ENCODE data around the gene OR52W1. TPM values are rescaled to one million over a fixed set of nuclear protein-coding genes. Genes with fewer than 3 reads are reported as not detected.

OR52W1 gene
- total RNA-seq, result not detected

- DNase-seq, result no peak
- Mint-ChIP-seq H3K4me1 (ENCODE audit: low read depth) (peaks cover 72% of the 10 kb centered on the region), H3K4me3 (no peak within 1 kb of the TSS), H3K9me3 (peaks cover 0 to 2% of the 10 kb centered on the region in 2 donors), H3K27ac (no peak within 1 kb of the TSS), H3K36me3 (ENCODE audit: insufficient read depth in 2 of 2) (peaks cover 1 to 2% of the 10 kb centered on the region in 2 donors), H3K27me3 (ENCODE audit: low read depth) (peaks cover 7% of the 10 kb centered on the region)
- no peak for ATAC-seq (replicated peaks in 1 of 2)
Observed at GRCh38 chr11:6199174-6199810, at the start of gene OR52W1. TSS of gene OR52W1 (plus strand) at chr11:6199224. CDS start at chr11:6199224, 0 bp downstream.

DNA sequence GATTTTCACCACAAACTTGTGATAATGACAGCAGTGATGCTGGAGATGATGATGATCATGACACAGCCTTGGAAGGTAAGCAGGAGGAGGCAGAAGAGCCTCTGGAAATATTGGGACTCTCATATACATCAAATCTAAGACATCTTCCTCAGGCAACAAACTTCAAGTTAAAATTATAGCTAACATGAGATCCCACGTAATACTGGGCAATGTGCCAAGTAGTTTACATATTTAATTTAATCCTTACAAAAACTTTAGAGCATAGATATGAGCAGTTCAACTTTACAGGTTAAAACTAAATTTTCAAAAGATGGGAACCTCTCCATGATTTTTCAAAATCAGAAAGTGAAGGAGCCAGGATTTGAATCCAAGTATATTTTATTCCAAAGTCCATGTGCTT lies 47.9 kb upstream of the OR52W1 start:
- Mint-ChIP-seq H3K27ac (no peak overlapping the region), H3K9me3 (peaks cover 0 to 4% of the 10 kb centered on the region in 2 donors), H3K4me1 (ENCODE audit: low read depth) (no peaks in the 10 kb centered on the region), H3K4me3 (no peak overlapping the region), H3K36me3 (ENCODE audit: insufficient read depth in 2 of 2) (peaks cover 0 to 1% of the 10 kb centered on the region in 2 donors), H3K27me3 (ENCODE audit: low read depth) (no peaks in the 10 kb centered on the region)
- ATAC-seq (replicated peaks in 1 of 2), result no peak
- no peak for DNase-seq

DNA sequence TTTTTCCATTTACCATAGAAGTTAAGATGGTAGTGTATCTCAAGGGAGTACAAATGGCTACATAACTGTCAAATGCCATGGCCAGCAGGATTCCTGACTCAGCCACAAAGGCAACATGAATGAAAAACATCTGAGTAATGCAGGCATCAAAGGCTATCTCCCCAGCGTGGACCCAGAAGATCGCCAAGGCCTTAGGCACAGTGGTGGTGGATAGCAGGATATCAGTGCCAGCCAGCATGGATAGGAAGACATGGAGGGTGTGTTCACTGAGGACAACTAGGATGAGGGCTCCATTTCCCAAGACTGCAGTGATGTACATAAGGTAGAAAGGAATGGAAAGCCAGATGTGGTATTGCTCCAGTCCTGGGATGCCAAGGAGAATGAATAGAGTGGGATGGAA lies 46.9 kb upstream of the OR52W1 start:
- H3K9me3 Mint-ChIP-seq, result peaks cover 0 to 4% of the 10 kb centered on the region in 2 donors
- DNase-seq (no peak), ATAC-seq (replicated peaks in 1 of 2) (no peak)
- peaks cover 0 to 1% of the 10 kb centered on the region in 2 donors for H3K36me3 Mint-ChIP-seq (ENCODE audit: insufficient read depth in 2 of 2)
- H3K27me3 Mint-ChIP-seq (ENCODE audit: low read depth), result no peaks in the 10 kb centered on the region
- no peak overlapping the region for H3K27ac Mint-ChIP-seq
- H3K4me1 Mint-ChIP-seq (ENCODE audit: low read depth), result no peaks in the 10 kb centered on the region
- no peak overlapping the region for H3K4me3 Mint-ChIP-seq

DNA sequence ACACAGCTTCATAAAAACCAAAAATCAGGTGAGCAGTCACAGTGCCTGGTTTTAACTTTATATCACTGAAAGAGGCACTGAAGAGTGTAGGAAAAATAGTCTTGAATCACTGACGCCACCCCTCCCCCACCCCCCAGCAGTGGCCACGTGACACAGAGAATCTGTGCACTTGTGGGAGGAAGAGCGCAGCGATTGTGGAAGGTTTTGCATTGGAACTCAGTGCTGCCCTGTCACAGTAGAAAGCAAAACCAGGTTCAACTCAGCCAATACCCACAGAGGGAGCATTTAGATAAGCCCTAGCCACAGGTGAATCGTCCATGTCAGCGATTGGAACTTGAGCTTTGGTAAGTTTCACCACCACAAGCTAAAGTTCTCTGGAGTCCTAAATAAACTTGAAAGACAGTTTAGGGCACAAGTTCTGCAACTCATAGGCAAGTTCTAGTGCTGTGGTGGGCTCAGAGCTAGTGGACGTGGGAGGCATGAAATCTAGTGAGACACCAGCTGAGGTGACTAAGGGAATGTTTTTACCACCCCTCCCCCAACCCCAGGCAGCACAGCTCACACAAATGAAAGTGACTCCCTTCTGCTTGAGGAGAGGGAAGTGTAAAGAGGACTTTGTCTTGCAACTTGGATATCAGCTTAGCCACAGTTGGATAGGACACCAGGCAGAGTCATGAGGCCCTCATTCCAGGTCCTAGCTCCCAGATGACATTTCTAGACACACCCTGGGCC lies 42.2 kb upstream of the OR52W1 start:
- Mint-ChIP-seq H3K9me3 (no peaks in the 10 kb centered on the region), H3K36me3 (ENCODE audit: insufficient read depth in 2 of 2) (no peaks in the 10 kb centered on the region), H3K4me1 (ENCODE audit: low read depth) (no peaks in the 10 kb centered on the region), H3K27me3 (ENCODE audit: low read depth) (peaks cover 5% of the 10 kb centered on the region), H3K27ac (no peak overlapping the region), H3K4me3 (no peak overlapping the region)
- DNase-seq, result no peak
- peak in 1 of 2 donors; percentile 21 for ATAC-seq (replicated peaks in 1 of 2)

DNA sequence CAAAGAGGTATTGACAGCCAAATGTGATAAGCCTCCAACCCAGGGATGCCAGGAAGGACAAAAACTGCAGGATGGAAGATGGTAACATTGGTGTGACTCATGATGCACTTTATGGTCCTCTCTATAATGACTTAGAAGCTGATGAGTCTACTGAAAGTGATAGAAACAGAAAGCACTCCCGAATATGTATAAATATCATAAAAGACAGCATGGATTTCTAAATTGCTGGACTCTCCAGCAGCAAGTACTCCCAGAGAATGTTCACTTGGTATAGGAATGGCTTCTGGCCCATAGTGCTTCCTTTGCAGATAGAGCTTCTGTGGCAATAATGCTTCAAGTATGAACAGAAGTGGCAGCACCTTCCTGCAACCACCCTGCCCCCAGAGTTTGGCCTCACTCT lies 28.8 kb upstream of the OR52W1 start, which contains the start of gene OR52B2:
Gene OR52B2 (minus strand): TSS at position 101 of the 400 bp plus-strand sequence. CDS start 0 bp downstream, at position 101.
- no peaks in the 10 kb centered on the region for H3K36me3 Mint-ChIP-seq (ENCODE audit: insufficient read depth in 2 of 2)
- no peak within 1 kb of the TSS for H3K27ac Mint-ChIP-seq
- H3K27me3 Mint-ChIP-seq (ENCODE audit: low read depth), result peaks cover 17% of the 10 kb centered on the region
- no peak for ATAC-seq (replicated peaks in 1 of 2)
- H3K4me3 Mint-ChIP-seq, result no peak within 1 kb of the TSS
- no peaks in the 10 kb centered on the region for H3K4me1 Mint-ChIP-seq (ENCODE audit: low read depth)
- peaks cover 0 to 1% of the 10 kb centered on the region in 2 donors for H3K9me3 Mint-ChIP-seq
- DNase-seq, result no peak

GRCh38 chr11:6175440-6175839 lies 23.6 kb upstream of the OR52W1 start:
- H3K4me3 Mint-ChIP-seq, result no peak overlapping the region
- peaks cover 4% of the 10 kb centered on the region for H3K4me1 Mint-ChIP-seq (ENCODE audit: low read depth)
- H3K9me3 Mint-ChIP-seq, result peaks cover 0 to 1% of the 10 kb centered on the region in 2 donors
- H3K36me3 Mint-ChIP-seq (ENCODE audit: insufficient read depth in 2 of 2), result no peaks in the 10 kb centered on the region
- ATAC-seq (replicated peaks in 1 of 2) (no peak), DNase-seq (no peak)
- no peak overlapping the region for H3K27ac Mint-ChIP-seq
- peaks cover 7% of the 10 kb centered on the region for H3K27me3 Mint-ChIP-seq (ENCODE audit: low read depth)

DNA sequence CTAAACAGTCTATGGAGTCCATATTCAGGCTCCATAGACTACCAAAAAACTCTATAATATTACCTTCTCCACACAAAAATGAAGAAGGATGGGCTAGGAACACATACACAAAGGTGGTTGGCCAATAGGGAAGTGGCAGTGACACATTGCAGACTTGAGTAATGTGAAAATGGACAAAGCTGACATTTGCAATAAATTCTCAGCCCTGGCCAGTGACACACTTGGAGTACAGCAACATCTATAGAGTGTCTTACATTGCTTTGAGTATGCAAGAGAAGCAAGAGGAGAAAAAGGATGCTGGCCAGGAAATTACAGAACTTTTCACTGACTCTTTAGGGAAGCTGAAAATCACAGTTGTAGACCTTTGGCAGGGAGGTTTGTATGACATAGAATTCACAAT lies 7.3 kb upstream of the OR52W1 start:
- no peak overlapping the region for H3K27ac Mint-ChIP-seq
- no peaks in the 10 kb centered on the region for H3K27me3 Mint-ChIP-seq (ENCODE audit: low read depth)
- peaks cover 0 to 2% of the 10 kb centered on the region in 2 donors for H3K9me3 Mint-ChIP-seq
- peaks cover 18% of the 10 kb centered on the region for H3K4me1 Mint-ChIP-seq (ENCODE audit: low read depth)
- ATAC-seq (replicated peaks in 1 of 2) (no peak), DNase-seq (no peak)
- no peaks in the 10 kb centered on the region for H3K36me3 Mint-ChIP-seq (ENCODE audit: insufficient read depth in 2 of 2)
- H3K4me3 Mint-ChIP-seq, result no peak overlapping the region

- Mint-ChIP-seq H3K4me3 (no peak overlapping the region), H3K4me1 (ENCODE audit: low read depth) (peaks cover 37% of the 10 kb centered on the region), H3K27me3 (ENCODE audit: low read depth) (peaks cover 7% of the 10 kb centered on the region), H3K27ac (no peak overlapping the region), H3K36me3 (ENCODE audit: insufficient read depth in 2 of 2) (no peaks in the 10 kb centered on the region), H3K9me3 (peaks cover 0 to 2% of the 10 kb centered on the region in 2 donors)
- peak; percentile 55 to 61 for ATAC-seq (replicated peaks in 1 of 2)
- DNase-seq, result no peak
Observed at GRCh38 chr11:6194065-6194581, 4.9 kb upstream of the OR52W1 start.

GRCh38 chr11:6196396-6196795 lies 2.6 kb upstream of the OR52W1 start:
- H3K36me3 Mint-ChIP-seq (ENCODE audit: insufficient read depth in 2 of 2), result no peaks in the 10 kb centered on the region
- peaks cover 47% of the 10 kb centered on the region for H3K4me1 Mint-ChIP-seq (ENCODE audit: low read depth)
- peak overlapping the region; percentile 34 to 72 for H3K4me3 Mint-ChIP-seq
- H3K9me3 Mint-ChIP-seq, result peaks cover 0 to 2% of the 10 kb centered on the region in 2 donors
- peak overlapping the region; percentile 32 for H3K27ac Mint-ChIP-seq
- DNase-seq (peak; percentile 28 to 35), ATAC-seq (replicated peaks in 1 of 2) (peak; percentile 85 to 86)
- H3K27me3 Mint-ChIP-seq (ENCODE audit: low read depth), result peaks cover 7% of the 10 kb centered on the region

- H3K27ac Mint-ChIP-seq, result no peak overlapping the region
- ATAC-seq (replicated peaks in 1 of 2) (no peak), DNase-seq (no peak)
Observed at GRCh38 chr11:6197466-6198200, 1.4 kb upstream of the OR52W1 start.

DNA sequence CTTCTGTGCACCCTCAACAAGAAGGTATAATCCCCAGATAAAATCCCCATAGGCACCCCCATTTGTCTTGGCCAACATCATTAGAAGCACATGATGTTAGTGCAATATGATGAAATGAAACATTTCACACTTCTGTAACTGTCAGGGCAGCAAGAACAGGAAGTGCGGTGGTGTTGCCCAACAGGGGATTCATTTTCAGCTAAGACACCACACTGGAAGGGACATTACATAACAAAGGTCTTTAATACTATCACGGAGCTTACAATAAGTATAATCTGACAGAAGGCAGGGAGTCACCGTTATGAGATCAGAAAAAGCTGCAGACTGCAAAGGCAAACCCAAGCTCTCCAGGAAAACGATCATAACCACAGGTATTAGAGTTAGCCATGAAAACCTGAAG lies 2.0 kb downstream of the OR52W1 start:
- H3K9me3 Mint-ChIP-seq, result peaks cover 0 to 2% of the 10 kb centered on the region in 2 donors
- peaks cover 1 to 2% of the 10 kb centered on the region in 2 donors for H3K36me3 Mint-ChIP-seq (ENCODE audit: insufficient read depth in 2 of 2)
- peaks cover 7% of the 10 kb centered on the region for H3K27me3 Mint-ChIP-seq (ENCODE audit: low read depth)
- peaks cover 68% of the 10 kb centered on the region for H3K4me1 Mint-ChIP-seq (ENCODE audit: low read depth)
- H3K4me3 Mint-ChIP-seq, result peak overlapping the region; percentile 17 to 35
- DNase-seq, result no peak
- H3K27ac Mint-ChIP-seq, result peak overlapping the region; percentile 49
- ATAC-seq (replicated peaks in 1 of 2), result no peak

More at GRCh38 chr11:6197466-6198200, 1.4 kb upstream of the OR52W1 start:
- Mint-ChIP-seq H3K4me3 (peak overlapping the region in 1 of 2 donors; percentile 49), H3K4me1 (ENCODE audit: low read depth) (peaks cover 60% of the 10 kb centered on the region), H3K36me3 (ENCODE audit: insufficient read depth in 2 of 2) (no peaks in the 10 kb centered on the region), H3K27me3 (ENCODE audit: low read depth) (peaks cover 7% of the 10 kb centered on the region), H3K9me3 (peaks cover 0 to 2% of the 10 kb centered on the region in 2 donors)

DNA sequence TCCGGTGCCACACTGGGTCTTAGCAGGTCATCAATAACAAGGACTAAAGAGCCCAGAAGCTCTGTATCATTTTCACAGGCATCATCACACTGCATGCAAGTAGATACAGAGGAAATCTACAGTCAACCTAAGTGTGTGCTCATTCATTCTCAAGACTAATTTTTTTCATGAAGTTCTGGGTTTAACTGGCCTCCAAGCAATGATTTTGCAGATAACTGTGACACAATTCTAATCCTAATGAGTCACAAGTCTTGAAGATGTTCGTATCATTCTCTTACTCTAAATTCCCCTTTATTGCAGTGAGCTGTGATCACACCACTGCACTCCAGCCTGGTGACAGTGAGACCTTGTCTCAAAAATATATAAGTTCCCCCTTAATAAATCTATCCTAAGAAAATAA lies 2.5 kb downstream of the OR52W1 start:
- Mint-ChIP-seq H3K27ac (no peak overlapping the region), H3K36me3 (ENCODE audit: insufficient read depth in 2 of 2) (peaks cover 1 to 2% of the 10 kb centered on the region in 2 donors), H3K4me3 (peak overlapping the region; percentile 17 to 35), H3K9me3 (no peaks in the 10 kb centered on the region), H3K27me3 (ENCODE audit: low read depth) (peaks cover 7% of the 10 kb centered on the region), H3K4me1 (ENCODE audit: low read depth) (peaks cover 63% of the 10 kb centered on the region)
- ATAC-seq (replicated peaks in 1 of 2), result peak; percentile 81 to 84
- DNase-seq, result no peak

DNA sequence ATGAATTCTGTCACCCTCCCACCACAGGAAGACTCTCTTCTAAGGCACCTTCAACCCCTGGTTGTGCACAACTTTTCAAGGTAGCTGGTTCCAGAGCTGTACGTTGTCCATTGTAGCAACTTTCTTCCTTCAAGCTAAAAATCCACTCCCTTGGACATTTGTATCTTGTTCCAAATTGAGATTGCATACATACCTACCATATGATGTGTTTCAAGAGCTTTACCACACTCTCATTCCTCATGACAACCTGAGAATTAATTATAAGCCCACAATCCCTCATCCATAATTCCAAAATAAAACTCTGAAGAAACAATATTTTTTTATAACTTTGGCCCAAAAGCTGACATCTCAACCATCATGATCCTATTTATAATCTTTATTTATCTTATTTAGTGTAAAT lies 3.0 kb downstream of the OR52W1 start:
- no peak for ATAC-seq (replicated peaks in 1 of 2)
- Mint-ChIP-seq H3K4me3 (no peak overlapping the region), H3K27ac (no peak overlapping the region), H3K36me3 (ENCODE audit: insufficient read depth in 2 of 2) (peaks cover 1 to 2% of the 10 kb centered on the region in 2 donors), H3K4me1 (ENCODE audit: low read depth) (peaks cover 57% of the 10 kb centered on the region), H3K9me3 (no peaks in the 10 kb centered on the region), H3K27me3 (ENCODE audit: low read depth) (peaks cover 7% of the 10 kb centered on the region)
- DNase-seq, result no peak

Measured in activated T-cell treated with anti-CD3 and anti-CD28 coated beads, Interleukin-2, amount 50 U/mL, for 72 hours (primary cell).